Amniotic stem cell (primary cell): Measurements from ENCODE around the gene SNX25.
"Not testable (repeated sequence)": the region's sequence is repeated elsewhere in the genome, so short reads cannot be mapped to it uniquely, and the experiment has no call there.

Source experiments
- DNase-seq: peaks from one replicate; lab custom pipeline; 2025; lab: John Stamatoyannopoulos, UW

Gene SNX25

DNA sequence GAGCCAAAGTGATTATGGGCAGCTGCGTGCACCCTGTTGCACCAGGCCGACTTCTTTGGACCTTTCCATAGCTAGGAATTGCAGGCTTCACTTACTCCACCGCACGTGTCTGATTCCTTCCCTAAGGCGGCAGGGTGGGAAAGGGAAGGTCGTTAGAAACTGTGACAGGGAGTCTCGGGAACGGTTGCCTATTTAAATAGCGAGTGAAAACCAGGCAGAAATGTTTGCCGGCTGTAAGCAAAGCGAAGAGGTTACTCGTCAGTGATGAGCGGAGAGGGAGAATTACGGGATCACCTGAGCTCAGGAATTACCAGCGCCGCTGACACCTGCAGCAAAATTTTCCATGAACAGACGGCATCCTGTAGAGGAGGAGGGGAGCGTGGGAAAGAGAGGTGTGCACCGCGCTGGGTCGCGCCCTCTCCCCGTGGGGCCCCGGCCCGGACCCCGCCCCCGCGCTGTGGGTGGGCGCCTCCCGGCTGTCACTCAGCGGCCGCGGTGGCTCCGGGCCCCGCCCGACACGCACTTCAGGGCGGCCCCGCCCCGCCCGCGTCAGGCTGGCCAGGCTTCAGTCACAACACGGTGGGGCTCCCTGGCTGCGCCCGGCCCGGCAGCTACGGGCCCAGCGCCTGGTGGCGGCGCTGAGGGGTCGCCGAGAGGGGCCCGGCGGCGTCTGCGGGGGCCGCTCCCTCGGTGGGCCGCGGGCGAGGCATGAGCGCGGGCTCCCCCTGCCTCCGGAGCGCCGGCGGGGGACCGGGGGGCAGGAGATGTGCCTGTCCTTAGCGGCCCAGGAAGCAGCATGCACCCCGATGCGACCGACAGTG is at the start of gene SNX25:
SNX25 (plus strand) TSS at position 568 of the 821 bp plus-strand sequence; CDS start at position 797, 229 bp downstream.
- DNase-seq = no peak

DNA sequence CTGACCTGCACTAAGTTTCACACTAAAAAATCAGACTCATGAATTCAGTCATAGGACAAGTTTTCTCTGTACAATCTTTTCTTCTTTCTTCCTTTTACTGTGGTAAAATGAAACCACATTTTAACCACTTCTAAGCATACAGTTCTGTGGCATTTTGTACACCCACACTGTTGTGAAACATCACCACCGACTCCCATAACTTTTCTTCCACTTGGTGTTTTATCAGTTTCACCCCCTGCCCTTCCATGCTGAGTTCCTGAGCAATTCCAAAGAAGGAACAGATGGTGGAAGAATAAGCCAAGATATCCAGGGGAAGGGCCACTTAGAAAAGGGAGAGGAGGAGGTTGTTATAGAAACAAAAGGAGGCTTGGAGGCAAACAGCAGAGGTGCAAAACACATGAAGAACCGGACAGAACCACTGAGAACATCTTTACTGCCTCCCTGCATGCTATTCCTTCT is 43.8 kb upstream of the SNX25 start:
- DNase-seq = no peak

- no peak for DNase-seq
These were observed 42.2 kb upstream of the SNX25 start for GRCh38 chr4:185167234-185167633.

DNA sequence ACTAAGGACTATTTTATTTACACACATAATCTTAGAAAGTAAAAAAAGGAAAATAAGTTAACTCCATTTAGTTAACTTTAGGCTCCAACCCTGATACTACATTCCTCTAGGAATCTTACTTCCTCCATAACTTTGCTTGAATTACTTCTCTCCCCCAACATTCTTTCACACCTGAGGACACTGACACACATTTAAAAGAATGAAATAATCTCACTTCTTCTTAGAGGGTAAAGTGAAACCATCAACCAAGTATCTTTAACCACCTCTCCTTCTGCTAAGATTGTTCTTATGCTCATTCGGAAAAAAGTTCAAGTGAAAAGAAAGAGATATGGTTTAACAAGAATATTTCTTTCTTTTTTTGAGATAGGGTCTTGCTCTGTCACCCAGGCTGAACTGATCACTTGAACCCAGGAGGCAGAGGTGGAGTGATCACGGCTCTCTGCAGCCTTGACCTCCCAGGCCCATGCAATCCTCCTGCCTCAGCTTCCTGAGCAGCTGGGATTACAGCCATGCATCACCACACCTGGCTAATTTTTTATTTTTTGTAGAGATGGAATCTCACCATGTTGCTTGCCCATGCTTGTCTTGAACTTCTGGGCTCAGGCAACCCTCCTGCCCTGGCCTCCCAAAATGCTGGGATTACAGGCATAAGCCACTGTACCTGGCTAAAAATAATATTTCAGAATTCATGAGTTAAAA is 37.9 kb upstream of the SNX25 start:
- no peak for DNase-seq

GRCh38 chr4:185179488-185179887 is 29.9 kb upstream of the SNX25 start:
- no peak for DNase-seq

DNA sequence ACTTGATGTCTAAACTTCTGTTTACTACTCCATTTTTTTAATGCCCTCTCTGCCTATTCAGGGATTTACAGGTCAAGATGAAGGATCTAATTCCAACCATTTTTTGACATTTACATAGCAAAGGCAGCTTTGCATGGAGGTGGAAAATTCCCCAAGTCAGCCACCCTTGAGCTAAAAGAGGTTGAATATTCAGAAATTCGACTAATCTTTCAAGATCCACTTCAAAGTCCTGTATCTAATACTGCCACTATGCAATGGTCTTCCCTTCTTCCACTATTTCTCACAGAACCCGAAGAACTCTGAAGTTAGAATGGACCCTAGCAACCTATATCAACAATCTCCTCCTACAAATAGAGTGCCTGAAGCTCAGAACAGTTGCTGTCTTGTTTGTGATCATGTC is 27.2 kb upstream of the SNX25 start:
- no peak for DNase-seq

DNA sequence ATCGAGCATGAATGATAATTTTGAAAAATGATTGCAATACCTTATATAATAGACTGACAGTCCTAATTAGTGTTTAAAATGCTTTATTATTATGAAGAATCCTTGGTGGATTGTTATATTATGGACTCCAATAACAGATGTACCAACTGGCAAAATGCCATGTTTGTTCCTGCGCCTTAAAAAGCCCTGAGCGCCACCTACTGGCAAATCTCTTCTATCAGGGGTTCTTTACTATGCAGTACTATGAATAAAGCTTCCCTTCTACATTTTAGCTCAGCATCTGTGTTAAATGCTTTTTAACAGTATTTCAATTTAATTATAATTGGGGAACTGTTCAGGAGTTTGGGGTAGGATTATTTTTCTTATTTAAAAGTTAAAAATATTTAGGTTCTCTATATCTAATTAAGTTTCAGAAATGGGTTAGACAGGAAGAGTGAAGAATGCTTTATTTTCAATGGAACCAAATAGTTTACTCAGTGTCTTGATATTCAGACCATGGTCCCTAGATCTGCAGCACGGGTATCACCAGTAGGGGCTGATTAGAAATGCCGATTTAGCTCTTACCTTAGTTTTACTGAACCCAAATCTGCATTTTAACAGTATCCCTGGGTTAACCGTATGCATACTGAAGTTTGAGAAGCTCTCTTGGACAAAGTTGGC is 25.6 kb upstream of the SNX25 start:
- DNase-seq = peak; percentile 90

GRCh38 chr4:185186769-185187168 is 22.6 kb upstream of the SNX25 start:
- DNase-seq = no peak

- DNase-seq = no peak
These were observed 19.6 kb upstream of the SNX25 start for GRCh38 chr4:185189606-185190305.

GRCh38 chr4:185190306-185190856 is 19.0 kb upstream of the SNX25 start:
- no peak for DNase-seq

- no peak for DNase-seq
These were observed 17.3 kb upstream of the SNX25 start for GRCh38 chr4:185192059-185192458.

- DNase-seq = no peak
These were observed 14.2 kb upstream of the SNX25 start for GRCh38 chr4:185194924-185195888.

- DNase-seq = no peak
These were observed 13.0 kb upstream of the SNX25 start for GRCh38 chr4:185196437-185196836.

GRCh38 chr4:185198189-185198588 is 11.2 kb upstream of the SNX25 start:
- DNase-seq = not testable (repeated sequence)

GRCh38 chr4:185201977-185202962 is 7.1 kb upstream of the SNX25 start:
- no peak for DNase-seq

GRCh38 chr4:185202984-185203485 is 6.4 kb upstream of the SNX25 start:
- DNase-seq = no peak

DNA sequence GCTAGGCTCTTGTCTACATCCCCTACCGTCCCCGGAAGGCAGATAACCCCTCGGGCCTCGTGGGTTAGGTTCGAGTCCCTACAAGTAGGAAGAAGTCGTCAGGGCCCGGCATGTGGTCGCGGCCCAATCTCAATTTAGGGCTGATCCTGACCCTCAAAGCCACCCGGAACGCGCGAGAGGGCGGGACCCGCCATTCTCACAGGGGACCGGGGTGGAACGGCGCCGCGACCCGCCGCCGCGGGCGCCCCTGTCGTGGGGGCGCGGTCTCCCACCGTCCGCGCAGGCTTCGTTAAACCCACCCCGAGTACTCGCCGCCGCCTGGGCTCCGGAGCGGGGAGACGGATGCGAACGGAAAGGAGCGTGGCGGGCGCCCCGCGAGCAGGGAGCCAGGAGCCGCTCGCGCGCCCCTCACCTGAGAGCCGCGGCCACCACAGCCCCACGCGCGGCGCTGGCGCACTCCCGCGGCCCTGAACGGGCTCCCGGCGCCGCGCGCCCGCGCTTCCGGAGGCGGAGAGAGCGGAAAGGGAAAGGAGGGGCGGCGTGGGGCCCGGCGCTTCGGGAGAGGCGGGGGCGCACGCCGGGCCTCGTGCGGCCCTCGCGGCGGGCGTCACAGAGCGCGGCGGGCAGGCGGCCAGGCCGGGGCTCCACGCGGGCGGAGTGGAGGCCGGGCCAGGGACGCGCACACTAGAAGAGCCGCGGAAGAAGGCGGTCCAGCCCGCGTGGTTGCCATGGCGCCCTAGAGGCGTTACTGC is 5.7 kb upstream of the SNX25 start, which contains the start of gene CFAP97:
CFAP97 (minus strand) TSS at position 515 of the 752 bp plus-strand sequence. CDS start 12,804 bp downstream, outside the sequence.
- DNase-seq = peak; percentile 82

- DNase-seq = no peak
These were observed 5.0 kb upstream of the SNX25 start for GRCh38 chr4:185204238-185204910.
